HFF-Myc (cell line): Measurements from ENCODE around the gene NEB.

Experiments
- DNase-seq: peaks from one replicate; pipeline ENCODE4 v3.0.0-alpha.2; 2011; ENCODE audit warnings: low read depth; ENCODE audit errors: extremely low read depth
- H3K4me3 ChIP-seq: replicated peaks from 2 replicates; pipeline ENCODE4 v1.5.1; 2011; ENCODE audit warnings: low read depth, mild to moderate bottlenecking, control low read depth, low read length
- CTCF ChIP-seq: IDR thresholded peaks from 2 replicates; pipeline ENCODE4 v1.5.1; 2012; ENCODE audit warnings: mild to moderate bottlenecking, low read depth, low read length, control low read depth; ENCODE audit errors: missing control alignments

The NEB gene

GRCh38 chr2:151490276-151490675 is 244.0 kb downstream of the NEB start:
- DNase-seq: no peak
- no peak overlapping the region for H3K4me3 ChIP-seq
- TF ChIP-seq CTCF: no peak

- DNase-seq: no peak
- H3K4me3 ChIP-seq: no peak overlapping the region
- no peak for TF ChIP-seq CTCF
These were observed 248.2 kb downstream of the NEB start for GRCh38 chr2:151486053-151486452.

GRCh38 chr2:151484100-151484499 is 250.2 kb downstream of the NEB start:
- H3K4me3 ChIP-seq: no peak overlapping the region
- DNase-seq: no peak
- no peak for TF ChIP-seq CTCF

GRCh38 chr2:151483546-151483945 is 250.7 kb downstream of the NEB start:
- H3K4me3 ChIP-seq: no peak overlapping the region
- no peak for TF ChIP-seq CTCF
- no peak for DNase-seq

- no peak for TF ChIP-seq CTCF
- no peak overlapping the region for H3K4me3 ChIP-seq
- no peak for DNase-seq
These were observed 252.0 kb downstream of the NEB start for GRCh38 chr2:151482171-151482725.

GRCh38 chr2:151481744-151482143 is 252.5 kb downstream of the NEB start:
- TF ChIP-seq CTCF: no peak

GRCh38 chr2:151478011-151478410 is 256.3 kb downstream of the NEB start:
- H3K4me3 ChIP-seq: no peak overlapping the region
- no peak for TF ChIP-seq CTCF
- DNase-seq: no peak

More at GRCh38 chr2:151481744-151482143, 252.5 kb downstream of the NEB start:
- DNase-seq: no peak
- no peak overlapping the region for H3K4me3 ChIP-seq
